Measurements from ENCODE around the gene FAM221B. TPM values are rescaled to one million over a fixed set of nuclear protein-coding genes. Genes with fewer than 3 reads are reported as not detected.
A peak's percentile ranks its signal among the peaks of the same experiment; 100 is the strongest.

FAM221B gene
- total and polyA plus RNA-seq, 9 of the 15 experiments (the other 6 are each of a cell fraction or from before 2014, with no cell fraction given): 0.01 TPM; not detected in 8

GRCh38 chr9:35814106-35814840, 14.3 kb downstream of the FAM221B start (continued):
- TF ChIP-seq, protein P1, sequence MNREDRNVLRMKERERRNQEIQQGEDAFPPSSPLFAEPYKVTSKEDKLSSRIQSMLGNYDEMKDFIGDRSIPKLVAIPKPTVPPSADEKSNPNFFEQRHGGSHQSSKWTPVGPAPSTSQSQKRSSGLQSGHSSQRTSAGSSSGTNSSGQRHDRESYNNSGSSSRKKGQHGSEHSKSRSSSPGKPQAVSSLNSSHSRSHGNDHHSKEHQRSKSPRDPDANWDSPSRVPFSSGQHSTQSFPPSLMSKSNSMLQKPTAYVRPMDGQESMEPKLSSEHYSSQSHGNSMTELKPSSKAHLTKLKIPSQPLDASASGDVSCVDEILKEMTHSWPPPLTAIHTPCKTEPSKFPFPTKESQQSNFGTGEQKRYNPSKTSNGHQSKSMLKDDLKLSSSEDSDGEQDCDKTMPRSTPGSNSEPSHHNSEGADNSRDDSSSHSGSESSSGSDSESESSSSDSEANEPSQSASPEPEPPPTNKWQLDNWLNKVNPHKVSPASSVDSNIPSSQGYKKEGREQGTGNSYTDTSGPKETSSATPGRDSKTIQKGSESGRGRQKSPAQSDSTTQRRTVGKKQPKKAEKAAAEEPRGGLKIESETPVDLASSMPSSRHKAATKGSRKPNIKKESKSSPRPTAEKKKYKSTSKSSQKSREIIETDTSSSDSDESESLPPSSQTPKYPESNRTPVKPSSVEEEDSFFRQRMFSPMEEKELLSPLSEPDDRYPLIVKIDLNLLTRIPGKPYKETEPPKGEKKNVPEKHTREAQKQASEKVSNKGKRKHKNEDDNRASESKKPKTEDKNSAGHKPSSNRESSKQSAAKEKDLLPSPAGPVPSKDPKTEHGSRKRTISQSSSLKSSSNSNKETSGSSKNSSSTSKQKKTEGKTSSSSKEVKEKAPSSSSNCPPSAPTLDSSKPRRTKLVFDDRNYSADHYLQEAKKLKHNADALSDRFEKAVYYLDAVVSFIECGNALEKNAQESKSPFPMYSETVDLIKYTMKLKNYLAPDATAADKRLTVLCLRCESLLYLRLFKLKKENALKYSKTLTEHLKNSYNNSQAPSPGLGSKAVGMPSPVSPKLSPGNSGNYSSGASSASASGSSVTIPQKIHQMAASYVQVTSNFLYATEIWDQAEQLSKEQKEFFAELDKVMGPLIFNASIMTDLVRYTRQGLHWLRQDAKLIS (CRISPR knock-in tag; IDR thresholded peaks at IDR 0.05): no peak
- TF ChIP-seq MLLT1 (IDR thresholded peaks at IDR 0.05) (no peak), EP300 (IDR thresholded peaks at IDR 0.05; ENCODE audit: low read length) (no peak), YBX1 (IDR thresholded peaks at IDR 0.05) (no peak), MYC (IDR thresholded peaks at IDR 0.05; ENCODE audit: low read depth, low read length) (0 out of 2 replicates have a peak, but pooled peaks have one; percentile 22), MYC (CRISPR knock-in tag; IDR thresholded peaks at IDR 0.05; ENCODE audit: borderline replicate concordance, low read depth) (no peak), GTF2E2 (tag; IDR thresholded peaks at IDR 0.05) (0 out of 2 replicates have a peak, but pooled peaks have one; percentile 62), CBX8 (IDR thresholded peaks at IDR 0.05; ENCODE audit: borderline replicate concordance, extremely low read depth, low read depth, low read length, poor library complexity, severe bottlenecking) (no peak), PURB (CRISPR knock-in tag; IDR thresholded peaks at IDR 0.05; ENCODE audit: low read depth) (no peak), ZNF551 (CRISPR knock-in tag; IDR thresholded peaks at IDR 0.05) (no peak), KLF6 (CRISPR knock-in tag; IDR thresholded peaks at IDR 0.05; ENCODE audit: borderline replicate concordance) (no peak), XRCC4 (IDR thresholded peaks at IDR 0.05; ENCODE audit: extremely low read depth, insufficient read depth, insufficient read length) (no peak)
- TF ChIP-seq, protein P2, sequence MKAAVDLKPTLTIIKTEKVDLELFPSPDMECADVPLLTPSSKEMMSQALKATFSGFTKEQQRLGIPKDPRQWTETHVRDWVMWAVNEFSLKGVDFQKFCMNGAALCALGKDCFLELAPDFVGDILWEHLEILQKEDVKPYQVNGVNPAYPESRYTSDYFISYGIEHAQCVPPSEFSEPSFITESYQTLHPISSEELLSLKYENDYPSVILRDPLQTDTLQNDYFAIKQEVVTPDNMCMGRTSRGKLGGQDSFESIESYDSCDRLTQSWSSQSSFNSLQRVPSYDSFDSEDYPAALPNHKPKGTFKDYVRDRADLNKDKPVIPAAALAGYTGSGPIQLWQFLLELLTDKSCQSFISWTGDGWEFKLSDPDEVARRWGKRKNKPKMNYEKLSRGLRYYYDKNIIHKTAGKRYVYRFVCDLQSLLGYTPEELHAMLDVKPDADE (conservative IDR thresholded peaks at IDR 0.05; ENCODE audit: control insufficient read depth, low read depth, low read length): no peak
- TF ChIP-seq, protein P3, sequence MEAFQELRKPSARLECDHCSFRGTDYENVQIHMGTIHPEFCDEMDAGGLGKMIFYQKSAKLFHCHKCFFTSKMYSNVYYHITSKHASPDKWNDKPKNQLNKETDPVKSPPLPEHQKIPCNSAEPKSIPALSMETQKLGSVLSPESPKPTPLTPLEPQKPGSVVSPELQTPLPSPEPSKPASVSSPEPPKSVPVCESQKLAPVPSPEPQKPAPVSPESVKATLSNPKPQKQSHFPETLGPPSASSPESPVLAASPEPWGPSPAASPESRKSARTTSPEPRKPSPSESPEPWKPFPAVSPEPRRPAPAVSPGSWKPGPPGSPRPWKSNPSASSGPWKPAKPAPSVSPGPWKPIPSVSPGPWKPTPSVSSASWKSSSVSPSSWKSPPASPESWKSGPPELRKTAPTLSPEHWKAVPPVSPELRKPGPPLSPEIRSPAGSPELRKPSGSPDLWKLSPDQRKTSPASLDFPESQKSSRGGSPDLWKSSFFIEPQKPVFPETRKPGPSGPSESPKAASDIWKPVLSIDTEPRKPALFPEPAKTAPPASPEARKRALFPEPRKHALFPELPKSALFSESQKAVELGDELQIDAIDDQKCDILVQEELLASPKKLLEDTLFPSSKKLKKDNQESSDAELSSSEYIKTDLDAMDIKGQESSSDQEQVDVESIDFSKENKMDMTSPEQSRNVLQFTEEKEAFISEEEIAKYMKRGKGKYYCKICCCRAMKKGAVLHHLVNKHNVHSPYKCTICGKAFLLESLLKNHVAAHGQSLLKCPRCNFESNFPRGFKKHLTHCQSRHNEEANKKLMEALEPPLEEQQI (IDR thresholded peaks at IDR 0.05): no peak
- TF ChIP-seq, protein P4, sequence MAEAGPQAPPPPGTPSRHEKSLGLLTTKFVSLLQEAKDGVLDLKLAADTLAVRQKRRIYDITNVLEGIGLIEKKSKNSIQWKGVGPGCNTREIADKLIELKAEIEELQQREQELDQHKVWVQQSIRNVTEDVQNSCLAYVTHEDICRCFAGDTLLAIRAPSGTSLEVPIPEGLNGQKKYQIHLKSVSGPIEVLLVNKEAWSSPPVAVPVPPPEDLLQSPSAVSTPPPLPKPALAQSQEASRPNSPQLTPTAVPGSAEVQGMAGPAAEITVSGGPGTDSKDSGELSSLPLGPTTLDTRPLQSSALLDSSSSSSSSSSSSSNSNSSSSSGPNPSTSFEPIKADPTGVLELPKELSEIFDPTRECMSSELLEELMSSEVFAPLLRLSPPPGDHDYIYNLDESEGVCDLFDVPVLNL (CRISPR knock-in tag; IDR thresholded peaks at IDR 0.05; ENCODE audit: low read depth): no peak

Data from K562 (cell line).